Suppressor macrophage treated with lipopolysaccharide for 1 hour (primary cell): ENCODE measurements around the gene IL31.

ENCODE experiments used
- DNase-seq, 3 donors: peaks; one replicate each; pipeline ENCODE4 v3.0.0-alpha.2; 2020 to 2022

IL31 gene

GRCh38 chr12:122126713-122127597 is 47.1 kb downstream of the IL31 start:
- no peak for DNase-seq

GRCh38 chr12:122126342-122126635 is 47.7 kb downstream of the IL31 start:
- DNase-seq, result no peak

GRCh38 chr12:122125452-122126341 is 48.3 kb downstream of the IL31 start:
- DNase-seq, result no peak

- DNase-seq, result no peak
These were observed 49.7 kb downstream of the IL31 start for GRCh38 chr12:122124370-122124769.

- no peak for DNase-seq
These were observed 50.3 kb downstream of the IL31 start for GRCh38 chr12:122123761-122124145.

- peak; percentile 71 to 89 (median 84) for DNase-seq
These were observed 50.8 kb downstream of the IL31 start for GRCh38 chr12:122123051-122123760.
